Ovary (tissue), 9 donors: ENCODE measurements around the gene STARD7. TPM values are rescaled to one million over a fixed set of nuclear protein-coding genes. Genes with fewer than 3 reads are reported as not detected.

Source experiments
- DNase-seq, 5 donors: peaks; one replicate each; pipeline ENCODE4 v3.0.0-alpha.2; 2019 to 2020
- H3K27ac ChIP-seq, 2 donors: fragments of 200-600 bp; one replicate each; pipeline versions ENCODE4 v1.5.1 to v1.8.0; 2019 to 2022
- H3K27me3 ChIP-seq: fragments of 200-600 bp; one replicate; pipeline ENCODE4 v1.8.0; 2022
- H3K36me3 ChIP-seq: fragments of 200-600 bp; sonication (generic); one replicate; pipeline ENCODE4 v1.5.1; 2019
- H3K4me1 ChIP-seq: one replicate; pipeline ENCODE4 v1.8.1; 2013; ENCODE audit warnings: mild to moderate bottlenecking, moderate library complexity; ENCODE audit not compliant: insufficient read depth
- H3K4me3 ChIP-seq: fragments of 200-600 bp; sonication (generic); one replicate; pipeline ENCODE4 v1.5.1; 2017
- H3K9me3 ChIP-seq, 2 donors: fragments of 200-600 bp in 1 of 2; sonication (generic) in 1 of 2; one replicate each; pipeline versions ENCODE4 v1.5.1 to v1.8.1; 2013 to 2019; ENCODE audit warnings: mild to moderate bottlenecking in 1 of 2, moderate library complexity in 1 of 2
- EP300 ChIP-seq: sonication (generic); formaldehyde crosslinking; IDR thresholded peaks from one replicate; pipeline ENCODE4 v1.6.1; 2017; ENCODE audit warnings: antibody characterized with exemption
- POLR2A ChIP-seq: fragments of 450-650 bp; IDR thresholded peaks from one replicate; pipeline ENCODE4 v1.6.1; 2017; ENCODE audit warnings: antibody characterized with exemption, mild to moderate bottlenecking, moderate library complexity
- WGBS, 3 donors: extraction: QIAGEN DNeasy Blood & Tissue Kit in 1 of 3; methylation state at CpG; one replicate each; pipeline versions ENCODE4 v1.1.5 to v1.1.7; 2013 to 2017; 5-methylcytosine and 5-hydroxymethylcytosine counted together
- intact Hi-C, 4 donors: fragments of 100-400 bp; cut with DNase I; formaldehyde crosslinking; loops; one replicate each; pipeline versions ENCODE4 v1.11.0 to v1.15.1; 2022 to 2023
- polyA plus RNA-seq, 2 donors: library from polyadenylated mRNA; stranded (reverse); fragments of 200-250 nt in 1 of 2; fragments of 350-450 nt in 1 of 2; fragmentation: Illumina TruSeq in 1 of 2; extraction: RNeasy Lipid Tissue Mini Kit (QIAGEN cat#74804) in 1 of 2; gene quantifications; one replicate each; pipeline ENCODE4 v1.2.3, GENCODE V29; 2013 to 2014
- total RNA-seq, 7 donors: library from RNA; depleted of rRNA in 2 of 7; stranded (reverse); fragments of >200 nt in 2 of 7; fragmentation: NEBNext Ultra II Directional in 3 of 7; extraction: Animal tissue kit (Norgen Biotek cat#: 25700) in 3 of 7; gene quantifications; one replicate each; pipeline versions ENCODE4 v1.1.0 to v1.2.4, GENCODE V29; 2016 to 2023
- TF ChIP-seq, protein P1 (sequence below), 3 donors: fragments of 450-650 bp in 2 of 3; fragments of 200-600 bp in 1 of 3; IDR thresholded peaks; one replicate each; pipeline versions ENCODE4 v1.5.1 to v1.8.0; 2016 to 2022; ENCODE audit warnings: antibody characterized with exemption in 3 of 3, mild to moderate bottlenecking in 1 of 3
- donor health status: DM: no; HTN: no; CAD: no; lungs with moderate emphysema.
- donor health status: DM: no; HTN: no; CAD: no.
- donor health status: Bipolar disorder and iron deficiency.
- donor health status: DM: yes; HTN: yes; CAD: no.
- donor health status: DM: no; HTN: no; CAD: no.
- donor health status: DM: yes; HTN: yes; CAD: no.

STARD7 gene
- total and polyA plus RNA-seq, 9 donors = 32.7 to 90.9 (median 73.8) TPM

DNA sequence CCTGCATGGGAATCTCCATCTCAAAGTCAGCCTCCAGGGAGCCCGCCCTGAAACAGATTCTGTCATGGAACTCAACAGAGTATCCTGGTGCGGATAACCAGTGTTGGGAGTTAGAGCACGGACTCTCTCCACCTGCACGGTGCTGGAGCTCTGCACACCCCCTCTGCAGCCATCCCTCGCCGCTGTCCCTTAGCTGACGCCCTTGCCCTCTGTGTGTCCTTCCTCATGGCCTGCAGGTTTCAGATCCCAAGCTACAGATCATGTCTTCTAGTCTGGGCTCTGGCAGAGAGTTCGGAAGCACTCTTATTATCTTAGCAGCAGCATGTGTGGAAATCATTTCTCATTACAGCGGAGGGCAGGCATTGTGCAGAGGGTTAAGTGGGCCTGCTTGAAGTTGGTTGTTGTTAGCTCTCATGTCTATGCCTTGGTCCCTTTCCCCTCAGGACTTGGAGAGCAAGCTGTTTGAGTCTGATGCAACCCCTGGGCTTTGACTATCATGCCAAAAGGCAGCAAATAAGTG, 31.2 kb upstream of the STARD7 start:
- no peak overlapping the region for H3K27ac ChIP-seq
- TF ChIP-seq POLR2A = no peak
- TF ChIP-seq, protein P1, sequence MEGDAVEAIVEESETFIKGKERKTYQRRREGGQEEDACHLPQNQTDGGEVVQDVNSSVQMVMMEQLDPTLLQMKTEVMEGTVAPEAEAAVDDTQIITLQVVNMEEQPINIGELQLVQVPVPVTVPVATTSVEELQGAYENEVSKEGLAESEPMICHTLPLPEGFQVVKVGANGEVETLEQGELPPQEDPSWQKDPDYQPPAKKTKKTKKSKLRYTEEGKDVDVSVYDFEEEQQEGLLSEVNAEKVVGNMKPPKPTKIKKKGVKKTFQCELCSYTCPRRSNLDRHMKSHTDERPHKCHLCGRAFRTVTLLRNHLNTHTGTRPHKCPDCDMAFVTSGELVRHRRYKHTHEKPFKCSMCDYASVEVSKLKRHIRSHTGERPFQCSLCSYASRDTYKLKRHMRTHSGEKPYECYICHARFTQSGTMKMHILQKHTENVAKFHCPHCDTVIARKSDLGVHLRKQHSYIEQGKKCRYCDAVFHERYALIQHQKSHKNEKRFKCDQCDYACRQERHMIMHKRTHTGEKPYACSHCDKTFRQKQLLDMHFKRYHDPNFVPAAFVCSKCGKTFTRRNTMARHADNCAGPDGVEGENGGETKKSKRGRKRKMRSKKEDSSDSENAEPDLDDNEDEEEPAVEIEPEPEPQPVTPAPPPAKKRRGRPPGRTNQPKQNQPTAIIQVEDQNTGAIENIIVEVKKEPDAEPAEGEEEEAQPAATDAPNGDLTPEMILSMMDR (IDR thresholded peaks at IDR 0.05) = no peak
- TF ChIP-seq EP300 = no peak
- H3K4me1 ChIP-seq = no peaks in the 10 kb centered on the region
- H3K9me3 ChIP-seq = no peaks in the 10 kb centered on the region
- H3K36me3 ChIP-seq = no peaks in the 10 kb centered on the region
- no peak for DNase-seq
- H3K4me3 ChIP-seq = no peak overlapping the region
- WGBS, 3 donors = 90 to 95% (median 92%) methylated on average over 9 of the region's 9 CpGs
- no peaks in the 10 kb centered on the region for H3K27me3 ChIP-seq
- intact Hi-C loops = no loop called here

DNA sequence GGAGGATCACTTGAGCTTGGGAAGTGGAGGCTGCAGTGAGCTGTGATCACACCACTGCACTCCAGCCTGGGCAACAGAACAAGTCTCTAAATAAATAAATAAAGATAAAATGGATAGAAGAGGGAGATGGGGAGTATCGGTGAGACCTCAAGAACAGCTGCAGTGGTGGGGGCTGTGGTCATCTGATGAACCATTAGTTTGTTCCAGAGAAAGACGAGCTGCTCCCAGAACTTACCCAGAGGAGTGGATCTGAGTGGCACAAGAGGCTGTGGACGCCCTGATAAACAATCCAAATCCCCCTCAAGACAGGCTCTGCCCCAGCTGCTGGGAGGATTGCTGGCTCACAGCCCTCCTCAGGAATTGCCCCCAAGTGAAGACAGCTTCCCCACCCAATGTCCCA, 30.5 kb upstream of the STARD7 start:
- Histone ChIP-seq H3K36me3 (no peaks in the 10 kb centered on the region), H3K27ac (no peak overlapping the region), H3K4me3 (no peak overlapping the region), H3K27me3 (no peaks in the 10 kb centered on the region), H3K9me3 (no peaks in the 10 kb centered on the region), H3K4me1 (no peaks in the 10 kb centered on the region)
- intact Hi-C loops = no loop called here
- TF ChIP-seq, protein P1 (IDR thresholded peaks at IDR 0.05) = no peak
- TF ChIP-seq EP300 (no peak), POLR2A (no peak)
- WGBS, 3 donors = 68 to 77% (median 77%) methylated on average over 3 of the region's 3 CpGs
- no peak for DNase-seq

DNA sequence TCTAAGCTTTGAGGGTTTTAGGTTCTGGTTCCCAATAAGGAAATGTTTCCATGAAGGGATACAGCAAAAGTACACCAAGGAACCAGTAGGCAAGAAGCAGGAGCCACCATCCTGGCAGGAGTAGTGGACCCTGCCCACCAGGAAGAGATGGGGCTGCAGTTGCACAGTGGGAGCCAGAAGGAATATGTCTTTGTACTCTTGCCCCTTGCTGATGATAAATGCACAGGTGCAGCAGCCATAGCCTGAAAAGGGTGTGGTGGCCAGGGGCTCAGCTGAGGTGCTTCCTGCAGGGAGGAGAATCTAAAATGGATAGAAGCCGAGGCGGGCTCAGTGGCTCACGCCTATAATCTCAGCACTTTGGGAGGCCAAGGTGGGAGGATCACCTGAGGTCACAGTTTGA, 29.6 kb upstream of the STARD7 start:
- Histone ChIP-seq H3K27ac (no peak overlapping the region), H3K4me1 (no peaks in the 10 kb centered on the region)

DNA sequence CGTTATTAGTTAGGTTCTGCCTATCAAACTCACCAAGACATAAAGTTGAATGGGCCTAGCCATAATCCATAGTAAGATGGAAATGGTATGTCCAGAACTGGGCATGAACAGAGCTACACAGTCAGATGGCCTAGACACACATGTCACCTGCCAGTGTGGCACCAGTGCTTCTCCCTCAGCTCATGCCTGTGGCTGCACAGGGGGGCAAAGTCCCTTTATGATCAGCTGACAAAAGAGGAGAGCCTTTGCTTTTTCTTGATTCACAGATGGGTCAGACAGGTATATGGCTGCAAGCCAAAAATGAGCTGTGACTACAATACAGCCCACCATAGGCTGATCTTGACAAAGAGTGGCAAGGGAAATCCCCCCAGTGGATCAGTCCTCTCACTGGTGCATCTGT, 28.3 kb upstream of the STARD7 start:
- Histone ChIP-seq H3K36me3 (no peaks in the 10 kb centered on the region), H3K9me3 (no peaks in the 10 kb centered on the region), H3K27me3 (no peaks in the 10 kb centered on the region), H3K27ac (no peak overlapping the region), H3K4me1 (no peaks in the 10 kb centered on the region), H3K4me3 (no peak overlapping the region)
- no peak for DNase-seq
- no peak for TF ChIP-seq POLR2A
- no peak for TF ChIP-seq EP300
- TF ChIP-seq, protein P1 (IDR thresholded peaks at IDR 0.05) = no peak
- intact Hi-C loops = no loop called here
- 89 to 100% (median 96%) methylated on average over 1 of the region's 1 CpG for WGBS, 3 donors

More for the DNA sequence above, 29.6 kb upstream of the STARD7 start:
- WGBS, 3 donors = 95 to 99% (median 98%) methylated on average over 3 of the region's 3 CpGs
- TF ChIP-seq, protein P1 (IDR thresholded peaks at IDR 0.05) = no peak
- TF ChIP-seq POLR2A (no peak), EP300 (no peak)
- no peak for DNase-seq
- intact Hi-C loops = no loop called here
- Histone ChIP-seq H3K36me3 (no peaks in the 10 kb centered on the region), H3K9me3 (no peaks in the 10 kb centered on the region), H3K27me3 (no peaks in the 10 kb centered on the region), H3K4me3 (no peak overlapping the region)
